Fibroblast of villous mesenchyme (primary cell): Measurements from ENCODE around the gene KCNQ1. TPM values are rescaled to one million over a fixed set of nuclear protein-coding genes. Genes with fewer than 3 reads are reported as not detected.

Source experiments
- DNase-seq: peaks from one replicate; pipeline ENCODE4 v3.0.0-alpha.2; 2010; ENCODE audit warnings: low read depth
- H3K4me3 ChIP-seq: 2 replicates; pipeline ENCODE4 v1.5.1; 2011; ENCODE audit warnings: low read depth, mild to moderate bottlenecking, low read length
- total RNA-seq: library from RNA; depleted of rRNA; stranded (reverse); fragments of >200 nt; gene quantifications from 2 replicates; pipeline ENCODE4 v1.2.3, GENCODE V29; 2012
- TF ChIP-seq, protein P1 (sequence below): IDR thresholded peaks from 2 replicates; pipeline ENCODE4 v1.5.1; 2012; ENCODE audit warnings: low read depth, mild to moderate bottlenecking, low read length; ENCODE audit not compliant: insufficient read depth

KCNQ1 gene
- total RNA-seq, 1 donor: not detected

DNA sequence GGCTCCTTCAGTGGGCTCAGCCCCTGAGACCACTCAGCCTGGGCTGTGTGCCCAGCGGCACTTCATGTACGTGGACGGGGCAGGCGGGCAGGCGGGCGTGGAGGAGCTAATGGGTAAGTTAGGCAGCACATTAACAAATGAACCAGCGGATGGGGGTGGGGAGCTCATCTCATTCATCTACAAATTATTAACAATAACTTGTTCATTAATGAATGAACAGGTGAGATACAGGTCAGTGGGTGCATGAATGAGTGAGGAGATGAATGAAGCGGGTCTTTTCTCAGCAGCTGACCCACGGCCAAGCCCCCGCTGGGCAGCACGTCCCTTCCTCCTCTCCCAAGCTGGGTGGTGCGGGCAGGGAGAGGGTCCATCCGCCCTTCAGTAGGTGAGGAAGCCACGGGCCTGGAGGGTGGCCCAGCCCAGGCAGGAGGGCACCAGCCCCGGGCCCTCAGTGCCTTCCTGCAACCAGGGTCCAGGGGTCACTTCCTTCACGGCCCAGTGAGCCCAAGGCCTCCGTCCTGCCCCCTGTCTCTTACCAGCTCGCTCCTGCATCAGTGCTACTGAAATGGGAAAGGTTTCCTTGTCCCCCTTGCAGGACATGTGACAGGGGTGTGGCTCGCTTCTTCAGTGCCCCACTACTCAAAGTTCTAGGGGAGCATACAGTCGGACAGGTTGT lies 315.5 kb downstream of the KCNQ1 start:
- H3K4me3 ChIP-seq: no peak overlapping the region
- no peak for DNase-seq
- TF ChIP-seq, protein P1, sequence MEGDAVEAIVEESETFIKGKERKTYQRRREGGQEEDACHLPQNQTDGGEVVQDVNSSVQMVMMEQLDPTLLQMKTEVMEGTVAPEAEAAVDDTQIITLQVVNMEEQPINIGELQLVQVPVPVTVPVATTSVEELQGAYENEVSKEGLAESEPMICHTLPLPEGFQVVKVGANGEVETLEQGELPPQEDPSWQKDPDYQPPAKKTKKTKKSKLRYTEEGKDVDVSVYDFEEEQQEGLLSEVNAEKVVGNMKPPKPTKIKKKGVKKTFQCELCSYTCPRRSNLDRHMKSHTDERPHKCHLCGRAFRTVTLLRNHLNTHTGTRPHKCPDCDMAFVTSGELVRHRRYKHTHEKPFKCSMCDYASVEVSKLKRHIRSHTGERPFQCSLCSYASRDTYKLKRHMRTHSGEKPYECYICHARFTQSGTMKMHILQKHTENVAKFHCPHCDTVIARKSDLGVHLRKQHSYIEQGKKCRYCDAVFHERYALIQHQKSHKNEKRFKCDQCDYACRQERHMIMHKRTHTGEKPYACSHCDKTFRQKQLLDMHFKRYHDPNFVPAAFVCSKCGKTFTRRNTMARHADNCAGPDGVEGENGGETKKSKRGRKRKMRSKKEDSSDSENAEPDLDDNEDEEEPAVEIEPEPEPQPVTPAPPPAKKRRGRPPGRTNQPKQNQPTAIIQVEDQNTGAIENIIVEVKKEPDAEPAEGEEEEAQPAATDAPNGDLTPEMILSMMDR: no peak

DNA sequence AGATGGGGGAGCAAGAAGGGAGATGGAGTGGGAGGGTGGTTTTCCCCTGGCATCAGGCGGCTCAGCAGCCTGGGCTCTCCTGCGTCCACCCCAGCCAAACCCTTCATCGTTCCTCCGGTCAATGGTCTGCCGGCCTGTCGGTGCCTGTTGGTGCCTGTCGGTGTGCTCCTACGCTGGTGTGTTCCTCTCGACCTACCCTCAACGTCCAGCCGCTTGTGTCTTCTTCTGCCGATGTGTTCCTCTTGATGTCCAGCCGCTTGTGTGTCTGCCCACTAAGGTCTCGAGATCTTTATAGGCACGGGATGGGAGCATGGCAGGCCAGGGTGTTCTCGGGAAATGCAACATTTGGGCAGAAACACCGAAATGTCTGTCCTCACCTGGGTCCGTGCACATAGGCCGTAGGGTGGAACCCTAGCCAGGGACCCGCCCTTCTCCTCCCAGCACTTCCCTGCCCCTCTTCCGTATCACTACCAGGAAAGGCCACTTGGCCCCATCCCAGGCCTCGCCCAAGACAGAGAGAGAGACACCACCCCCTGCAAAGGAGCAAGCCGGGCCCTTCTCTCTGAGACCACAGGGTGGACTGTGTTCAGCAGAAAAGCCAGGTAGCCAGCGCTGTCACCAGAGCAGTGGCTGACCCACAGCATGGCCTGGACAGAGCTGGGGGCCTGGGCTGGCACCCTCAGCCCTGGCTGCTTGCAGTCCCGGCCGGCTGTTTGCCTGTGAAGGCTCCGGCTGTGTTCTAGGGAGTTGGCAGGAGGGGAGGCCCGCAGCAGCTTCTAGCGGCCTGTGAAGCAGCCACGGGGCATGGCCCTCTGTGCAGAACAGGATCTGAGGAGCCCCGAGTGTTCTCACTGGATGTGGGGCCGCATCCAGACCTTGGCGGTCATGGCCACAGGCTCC lies 316.6 kb downstream of the KCNQ1 start:
- H3K4me3 ChIP-seq: no peak overlapping the region
- TF ChIP-seq, protein P1: no peak
- DNase-seq: no peak

DNA sequence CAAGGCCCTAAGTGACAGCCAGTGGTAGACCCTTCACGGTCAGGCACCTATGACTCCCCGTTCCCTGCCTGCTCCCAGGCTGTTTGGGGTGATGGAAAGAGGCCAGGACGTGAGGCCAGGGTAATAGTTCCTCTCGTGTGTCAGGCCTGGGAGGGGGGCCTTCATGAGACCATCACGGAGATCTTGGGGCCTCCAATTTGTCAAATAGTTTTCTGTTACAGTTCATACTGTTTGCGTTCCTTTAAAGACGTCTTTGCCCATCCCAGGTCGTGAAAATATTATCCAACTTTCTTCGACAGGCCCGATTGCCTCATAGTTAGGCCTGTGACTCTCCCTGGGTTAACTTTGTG lies 317.2 kb downstream of the KCNQ1 start:
- DNase-seq: no peak

DNA sequence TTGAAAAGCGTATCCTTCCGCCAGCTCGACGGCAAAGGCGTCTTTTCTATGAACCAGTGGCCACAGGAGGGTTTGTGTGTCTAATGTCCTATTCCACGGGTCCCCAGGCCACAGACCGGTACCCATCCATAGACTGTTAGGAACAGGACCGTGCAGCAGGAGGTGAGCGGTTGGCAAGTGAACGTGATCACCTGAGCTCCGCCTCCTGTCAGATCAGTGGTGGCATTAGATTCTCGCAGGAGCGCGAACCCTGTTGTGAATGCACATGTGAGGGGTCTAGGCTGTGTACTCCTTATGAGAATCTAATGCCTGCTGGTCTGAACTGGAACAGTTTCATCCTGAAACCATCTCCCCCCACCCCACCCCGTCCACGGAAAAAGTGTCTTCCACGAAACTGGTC lies 317.6 kb downstream of the KCNQ1 start:
- DNase-seq: no peak
- TF ChIP-seq, protein P1: no peak
- no peak overlapping the region for H3K4me3 ChIP-seq

More for the DNA sequence above, 317.2 kb downstream of the KCNQ1 start:
- TF ChIP-seq, protein P1: no peak
- H3K4me3 ChIP-seq: no peak overlapping the region

DNA sequence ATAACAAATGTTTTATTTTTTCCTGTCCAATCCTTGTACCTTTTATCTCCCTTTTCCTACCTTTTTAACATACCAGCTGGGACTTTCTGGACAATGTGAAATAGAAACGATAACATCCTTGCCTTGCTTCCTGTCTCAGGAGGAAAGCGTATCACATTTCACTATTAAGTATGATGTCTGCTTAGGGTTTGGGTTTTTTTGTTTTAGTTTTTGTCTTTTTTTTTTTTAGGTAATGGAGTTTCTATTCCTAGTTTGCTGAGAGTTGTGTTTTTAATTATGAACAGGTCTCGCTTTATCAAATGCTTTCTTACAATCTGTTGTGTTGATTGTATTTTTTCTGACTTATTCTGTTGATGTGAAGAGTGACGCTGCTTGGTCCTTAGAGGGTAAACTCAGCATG lies 319.2 kb downstream of the KCNQ1 start:
- TF ChIP-seq, protein P1: no peak
- H3K4me3 ChIP-seq: no peak overlapping the region
- no peak for DNase-seq

DNA sequence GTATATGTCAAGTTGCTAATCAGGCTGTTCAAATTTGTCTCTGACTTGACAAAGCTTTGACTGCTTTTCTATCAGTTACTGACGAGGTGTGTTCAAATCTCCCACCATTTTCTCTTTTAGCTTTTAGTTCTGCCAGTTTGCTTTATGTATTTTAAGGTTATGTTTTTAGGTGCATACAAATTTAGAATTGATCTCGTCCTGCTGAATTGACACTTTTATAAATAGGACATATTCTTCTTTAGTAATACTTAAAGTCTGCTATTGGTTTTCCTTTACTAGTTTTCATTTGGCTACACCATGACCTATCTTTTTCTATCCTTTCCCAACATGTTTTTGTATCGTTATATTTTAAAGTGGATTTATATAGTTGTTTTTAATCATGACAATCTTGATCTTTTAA lies 320.7 kb downstream of the KCNQ1 start:
- DNase-seq: no peak
- TF ChIP-seq, protein P1: no peak

More for the DNA sequence above, 320.7 kb downstream of the KCNQ1 start:
- no peak overlapping the region for H3K4me3 ChIP-seq
